Lower leg skin (tissue), 3 donors: ENCODE results near the gene NUCB1.

Source experiments
- POLR2A ChIP-seq, 2 donors: fragments of 450-650 bp; IDR thresholded peaks; one replicate each; pipeline ENCODE4 v1.6.1; 2016 to 2017; ENCODE audit warnings: antibody characterized with exemption in 2 of 2, mild to moderate bottlenecking in 1 of 2, moderate library complexity in 1 of 2
- TF ChIP-seq, protein P1 (sequence below), 3 donors: fragments of 450-650 bp; IDR thresholded peaks; one replicate each; pipeline ENCODE4 v1.5.1; 2016; ENCODE audit warnings: antibody characterized with exemption in 3 of 3, mild to moderate bottlenecking in 3 of 3, moderate library complexity in 2 of 3

DNA sequence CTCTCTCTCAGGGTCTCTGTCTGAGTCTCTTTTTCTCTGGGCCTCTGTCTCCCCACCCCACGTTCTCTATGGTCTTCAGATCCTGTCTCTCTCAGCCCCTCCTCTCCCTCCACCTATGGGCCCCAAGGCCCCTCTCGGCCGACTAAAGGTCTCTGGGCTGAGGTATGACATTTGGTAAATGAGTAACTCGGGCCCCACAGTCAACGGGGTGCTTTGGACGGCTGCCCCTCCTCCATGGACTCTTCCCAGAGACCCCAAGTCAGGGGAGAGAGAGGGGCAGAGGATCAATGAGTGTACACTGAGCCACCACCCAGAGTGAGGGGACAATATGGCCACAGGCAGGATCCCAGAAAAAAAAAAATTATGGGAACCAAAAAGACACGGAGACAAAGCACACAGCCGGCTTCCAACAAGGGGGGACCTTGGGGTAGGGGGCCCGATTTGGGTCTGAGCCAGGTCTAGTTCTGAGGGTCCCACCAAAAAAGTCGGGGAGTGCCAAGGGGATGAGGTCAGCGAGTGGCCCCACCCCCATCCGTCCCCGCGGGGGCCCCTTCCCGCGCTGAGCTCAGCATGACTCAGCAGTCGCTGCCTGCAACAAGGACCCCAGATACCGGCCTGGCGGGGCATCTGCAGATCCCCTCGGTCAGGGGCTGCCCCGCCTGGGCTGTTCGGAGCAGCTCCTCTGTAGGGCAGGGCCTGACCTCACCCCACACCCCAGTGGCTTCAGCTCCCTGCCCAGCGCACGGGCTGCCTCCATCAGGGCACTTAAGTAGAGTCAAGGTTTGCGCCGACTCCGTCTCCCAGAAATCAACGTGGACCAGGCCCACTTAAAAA, 63.5 kb downstream of the NUCB1 start:
- TF ChIP-seq, protein P1, sequence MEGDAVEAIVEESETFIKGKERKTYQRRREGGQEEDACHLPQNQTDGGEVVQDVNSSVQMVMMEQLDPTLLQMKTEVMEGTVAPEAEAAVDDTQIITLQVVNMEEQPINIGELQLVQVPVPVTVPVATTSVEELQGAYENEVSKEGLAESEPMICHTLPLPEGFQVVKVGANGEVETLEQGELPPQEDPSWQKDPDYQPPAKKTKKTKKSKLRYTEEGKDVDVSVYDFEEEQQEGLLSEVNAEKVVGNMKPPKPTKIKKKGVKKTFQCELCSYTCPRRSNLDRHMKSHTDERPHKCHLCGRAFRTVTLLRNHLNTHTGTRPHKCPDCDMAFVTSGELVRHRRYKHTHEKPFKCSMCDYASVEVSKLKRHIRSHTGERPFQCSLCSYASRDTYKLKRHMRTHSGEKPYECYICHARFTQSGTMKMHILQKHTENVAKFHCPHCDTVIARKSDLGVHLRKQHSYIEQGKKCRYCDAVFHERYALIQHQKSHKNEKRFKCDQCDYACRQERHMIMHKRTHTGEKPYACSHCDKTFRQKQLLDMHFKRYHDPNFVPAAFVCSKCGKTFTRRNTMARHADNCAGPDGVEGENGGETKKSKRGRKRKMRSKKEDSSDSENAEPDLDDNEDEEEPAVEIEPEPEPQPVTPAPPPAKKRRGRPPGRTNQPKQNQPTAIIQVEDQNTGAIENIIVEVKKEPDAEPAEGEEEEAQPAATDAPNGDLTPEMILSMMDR (IDR thresholded peaks at IDR 0.05) = no peak
- no peak for TF ChIP-seq POLR2A (IDR thresholded peaks at IDR 0.05)
